C4-2B (cell line): ENCODE results near the gene MEG3.

ENCODE experiments used
- H3K27ac ChIP-seq: fragments of 450-650 bp; 2 replicates; pipeline ENCODE4 v1.5.1; 2017
- ZFX ChIP-seq: fragments of 450-650 bp; IDR thresholded peaks from 2 replicates; pipeline ENCODE4 v1.6.1; 2017
- TF ChIP-seq, protein P1 (sequence below): fragments of 450-650 bp; conservative IDR thresholded peaks from 2 replicates; pipeline ENCODE4 v1.5.1; 2017; ENCODE audit warnings: mild to moderate bottlenecking

The MEG3 gene

GRCh38 chr14:100785338-100785615, 40.6 kb upstream of the MEG3 start:
- TF ChIP-seq, protein P1, sequence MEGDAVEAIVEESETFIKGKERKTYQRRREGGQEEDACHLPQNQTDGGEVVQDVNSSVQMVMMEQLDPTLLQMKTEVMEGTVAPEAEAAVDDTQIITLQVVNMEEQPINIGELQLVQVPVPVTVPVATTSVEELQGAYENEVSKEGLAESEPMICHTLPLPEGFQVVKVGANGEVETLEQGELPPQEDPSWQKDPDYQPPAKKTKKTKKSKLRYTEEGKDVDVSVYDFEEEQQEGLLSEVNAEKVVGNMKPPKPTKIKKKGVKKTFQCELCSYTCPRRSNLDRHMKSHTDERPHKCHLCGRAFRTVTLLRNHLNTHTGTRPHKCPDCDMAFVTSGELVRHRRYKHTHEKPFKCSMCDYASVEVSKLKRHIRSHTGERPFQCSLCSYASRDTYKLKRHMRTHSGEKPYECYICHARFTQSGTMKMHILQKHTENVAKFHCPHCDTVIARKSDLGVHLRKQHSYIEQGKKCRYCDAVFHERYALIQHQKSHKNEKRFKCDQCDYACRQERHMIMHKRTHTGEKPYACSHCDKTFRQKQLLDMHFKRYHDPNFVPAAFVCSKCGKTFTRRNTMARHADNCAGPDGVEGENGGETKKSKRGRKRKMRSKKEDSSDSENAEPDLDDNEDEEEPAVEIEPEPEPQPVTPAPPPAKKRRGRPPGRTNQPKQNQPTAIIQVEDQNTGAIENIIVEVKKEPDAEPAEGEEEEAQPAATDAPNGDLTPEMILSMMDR: no peak
- TF ChIP-seq ZFX: no peak
- no peak overlapping the region for H3K27ac ChIP-seq

DNA sequence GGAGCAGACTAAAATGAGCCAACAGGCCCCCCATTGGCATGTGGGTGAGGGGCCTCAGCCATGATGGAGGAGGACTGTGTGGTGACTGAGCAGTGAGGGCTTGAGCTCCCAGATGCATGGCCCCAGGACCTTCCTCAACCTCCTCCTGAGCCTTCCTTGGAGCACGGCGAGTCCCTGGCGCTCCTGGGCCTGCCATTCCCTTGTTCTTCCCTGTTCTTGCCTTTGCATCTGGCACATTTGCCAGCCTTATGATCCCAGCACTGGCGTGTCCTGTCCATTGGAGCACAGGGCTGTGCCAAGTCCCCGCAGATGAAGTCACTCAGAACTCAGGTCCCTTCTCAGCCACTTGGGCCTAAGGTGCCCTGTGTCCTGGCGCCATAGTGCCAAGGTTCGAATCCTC, 40.3 kb upstream of the MEG3 start:
- H3K27ac ChIP-seq: no peak overlapping the region
- no peak for TF ChIP-seq ZFX
- TF ChIP-seq, protein P1: no peak

DNA sequence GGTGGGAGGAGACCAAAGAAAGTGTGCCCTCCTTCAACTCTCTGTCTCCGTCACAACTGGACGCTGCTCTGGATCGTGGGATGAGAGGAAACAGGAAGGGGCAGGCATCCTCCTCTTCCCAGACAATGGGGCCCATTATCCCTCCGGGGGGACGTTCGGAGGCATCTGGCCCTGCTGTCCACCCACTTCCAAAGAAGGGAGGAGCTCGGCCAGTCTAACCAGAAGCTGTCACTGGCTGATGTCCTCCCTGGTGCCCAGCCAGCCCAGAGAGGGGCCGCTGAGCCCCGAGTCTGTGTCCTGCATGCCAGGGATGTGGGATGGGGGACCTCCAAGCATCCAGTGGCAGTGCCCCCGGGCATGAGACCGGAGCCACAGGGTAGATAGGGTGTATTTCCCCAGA, 39.8 kb upstream of the MEG3 start:
- TF ChIP-seq ZFX: no peak
- TF ChIP-seq, protein P1: no peak
- no peak overlapping the region for H3K27ac ChIP-seq

- H3K27ac ChIP-seq: no peak overlapping the region
- TF ChIP-seq, protein P1: no peak
- TF ChIP-seq ZFX: no peak
These were observed 39.2 kb upstream of the MEG3 start for GRCh38 chr14:100786576-100787219.

GRCh38 chr14:100787659-100788058, 38.3 kb upstream of the MEG3 start:
- no peak for TF ChIP-seq ZFX
- TF ChIP-seq, protein P1: no peak
- H3K27ac ChIP-seq: no peak overlapping the region

DNA sequence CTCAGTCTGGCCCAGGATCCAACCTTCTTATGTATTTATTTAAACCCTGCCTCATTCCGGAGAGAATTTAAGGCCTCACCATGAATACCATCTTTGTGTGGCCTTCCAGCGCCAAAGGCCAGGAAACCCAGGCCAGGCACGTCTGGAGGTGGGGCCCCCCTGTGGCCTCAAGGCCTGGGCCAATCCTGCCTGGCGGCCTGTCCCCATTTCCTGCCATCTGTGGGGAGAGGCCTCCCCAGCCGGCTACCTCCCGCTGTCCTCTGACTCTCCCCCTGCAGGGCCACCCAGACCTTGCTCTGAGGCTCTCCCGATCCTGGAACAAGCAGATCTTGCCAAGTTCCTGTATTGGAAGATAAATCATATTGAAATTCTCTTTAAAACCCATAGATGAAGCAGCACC, 37.4 kb upstream of the MEG3 start:
- H3K27ac ChIP-seq: no peak overlapping the region
- TF ChIP-seq, protein P1: no peak
- TF ChIP-seq ZFX: no peak

DNA sequence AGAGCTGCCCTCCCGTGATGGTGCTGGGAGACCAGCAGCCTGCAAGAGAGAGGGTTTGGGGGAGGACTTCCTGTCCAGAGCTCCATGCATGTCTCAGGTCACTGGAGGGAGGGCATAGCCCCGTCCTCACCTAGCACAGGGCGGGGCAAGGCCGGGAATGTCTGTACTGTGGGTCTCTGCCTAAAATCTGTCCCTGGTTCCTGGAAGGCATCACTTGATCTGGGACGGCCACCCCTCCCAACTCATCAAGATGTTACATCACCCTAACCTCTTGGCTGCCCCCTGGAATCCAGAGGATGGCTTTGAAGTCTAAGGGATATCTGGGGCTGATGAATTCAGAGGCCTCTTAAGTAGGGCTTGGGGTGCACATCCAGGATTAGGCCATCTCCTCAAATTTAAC, 37.0 kb upstream of the MEG3 start:
- TF ChIP-seq, protein P1: no peak
- no peak for TF ChIP-seq ZFX
- no peak overlapping the region for H3K27ac ChIP-seq
